Ureter (tissue), 1 donor: Measurements from ENCODE around the gene RASSF1. TPM values are rescaled to one million over a fixed set of nuclear protein-coding genes. Genes with fewer than 3 reads are reported as not detected.
"Not testable (repeated sequence)": the region's sequence is repeated elsewhere in the genome, so short reads cannot be mapped to it uniquely, and the experiment has no call there.

Source experiments
- DNase-seq: peaks from one replicate; pipeline ENCODE4 v3.0.0-alpha.2; 2020; ENCODE audit warnings: low spot score
- total RNA-seq: library from RNA; stranded (reverse); gene quantifications from one replicate; pipeline ENCODE4 v1.2.4, GENCODE V29; 2023
- donor health status: DM: yes; HTN: yes; CAD: no.

Gene RASSF1
- total RNA-seq, 1 donor from 2014 or later = 21.2 TPM

DNA sequence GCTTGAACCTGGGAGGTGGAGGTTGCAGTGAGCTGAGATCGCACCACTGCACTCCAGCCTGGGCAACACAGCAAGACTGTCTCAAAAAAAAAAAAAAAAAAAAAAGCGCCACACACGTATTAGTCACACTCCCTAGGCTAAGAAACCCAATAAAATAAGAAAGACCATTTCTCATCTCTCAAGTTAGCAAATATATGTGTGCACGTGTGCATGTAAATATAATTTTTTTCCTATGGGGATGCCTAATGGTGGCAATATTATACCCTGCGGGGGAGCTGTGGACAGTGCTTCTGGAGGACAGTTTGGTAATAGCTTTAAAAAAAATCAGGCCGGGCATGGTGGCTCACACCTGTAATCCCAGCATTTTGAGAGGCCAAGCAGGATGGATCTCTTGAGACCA, 56.5 kb downstream of the RASSF1 start:
- DNase-seq = not testable (repeated sequence)

Other genes starting within 250 kb of the RASSF1 start
- gene SEMA3F, start 185.5 kb downstream of the RASSF1 start, total RNA-seq = 132 TPM
- gene GNAT1, start 149.2 kb downstream of the RASSF1 start, total RNA-seq = not detected
- gene SLC38A3, start 135.6 kb downstream of the RASSF1 start, total RNA-seq = 0.34 TPM
- gene GNAI2, start 104.6 kb downstream of the RASSF1 start, total RNA-seq = 222 TPM
- 18.2 TPM for gene SEMA3B, start 71.7 kb downstream of the RASSF1 start, total RNA-seq
- not detected for gene LSMEM2, start 61.7 kb downstream of the RASSF1 start, total RNA-seq
- gene IFRD2, start 48.4 kb downstream of the RASSF1 start, total RNA-seq = 104 TPM
- gene HYAL3, start 41.4 kb downstream of the RASSF1 start, total RNA-seq = 1.8 TPM
- 10.7 TPM for gene NAA80, start 41.4 kb downstream of the RASSF1 start, total RNA-seq
- 9.8 TPM for gene HYAL1, start 37.3 kb downstream of the RASSF1 start, total RNA-seq
- 87.9 TPM for gene HYAL2, start 18.1 kb downstream of the RASSF1 start, total RNA-seq
- gene TUSC2, start 12.6 kb downstream of the RASSF1 start, total RNA-seq = 24.7 TPM
- gene ZMYND10, start 4.9 kb upstream of the RASSF1 start, total RNA-seq = 0.26 TPM
- gene NPRL2, start 9.9 kb upstream of the RASSF1 start, total RNA-seq = 20.5 TPM
- 27.5 TPM for gene CYB561D2, start 10.0 kb upstream of the RASSF1 start, total RNA-seq
- gene TMEM115, start 18.7 kb upstream of the RASSF1 start, total RNA-seq = 30.4 TPM
- 2.6 TPM for gene CACNA2D2, start 162.8 kb upstream of the RASSF1 start, total RNA-seq
- gene C3orf18, start 226.9 kb upstream of the RASSF1 start, total RNA-seq = 8.0 TPM
- gene HEMK1, start 228.7 kb upstream of the RASSF1 start, total RNA-seq = 34.4 TPM